ENCODE measurements around the gene NXT1.

The NXT1 gene

GRCh38 chr20:23361119-23361475 lies 10.5 kb downstream of the NXT1 start:
- no peak for DNase-seq (ENCODE audit: low read depth)

GRCh38 chr20:23361476-23362391 lies 11.1 kb downstream of the NXT1 start, which contains the start of gene GZF1:
Gene GZF1 (plus strand): TSS chr20:23362182. CDS start chr20:23364384, 2,202 bp downstream.
- peak; percentile 100 for DNase-seq (ENCODE audit: low read depth)

- DNase-seq (ENCODE audit: low read depth) = no peak
Measured at GRCh38 chr20:23362392-23363256, 12.0 kb downstream of the NXT1 start.

GRCh38 chr20:23363257-23363649 lies 12.7 kb downstream of the NXT1 start:
- DNase-seq (ENCODE audit: low read depth) = no peak

GRCh38 chr20:23365390-23366165 lies 15.0 kb downstream of the NXT1 start:
- DNase-seq (ENCODE audit: low read depth) = no peak

- no peak for DNase-seq (ENCODE audit: low read depth)
Measured at GRCh38 chr20:23366384-23366783, 15.8 kb downstream of the NXT1 start.

- no peak for DNase-seq (ENCODE audit: low read depth)
Measured at GRCh38 chr20:23367770-23368169, 17.2 kb downstream of the NXT1 start.

- DNase-seq (ENCODE audit: low read depth) = no peak
Measured at GRCh38 chr20:23368316-23369071, 17.9 kb downstream of the NXT1 start.

- DNase-seq (ENCODE audit: low read depth) = no peak
Measured at GRCh38 chr20:23369072-23369823, 18.7 kb downstream of the NXT1 start.

- DNase-seq (ENCODE audit: low read depth) = no peak
Measured at GRCh38 chr20:23370274-23370673, 19.7 kb downstream of the NXT1 start.

- DNase-seq (ENCODE audit: low read depth) = no peak
Measured at GRCh38 chr20:23370873-23371272, 20.3 kb downstream of the NXT1 start.

- DNase-seq (ENCODE audit: low read depth) = no peak
Measured at GRCh38 chr20:23371496-23371895, 20.9 kb downstream of the NXT1 start.

GRCh38 chr20:23374441-23374840 lies 23.9 kb downstream of the NXT1 start:
- no peak for DNase-seq (ENCODE audit: low read depth)

GRCh38 chr20:23375827-23376226 lies 25.2 kb downstream of the NXT1 start:
- DNase-seq (ENCODE audit: low read depth) = no peak

- no peak for DNase-seq (ENCODE audit: low read depth)
Measured at GRCh38 chr20:23379772-23380171, 29.2 kb downstream of the NXT1 start.

- no peak for DNase-seq (ENCODE audit: low read depth)
Measured at GRCh38 chr20:23381876-23382275, 31.3 kb downstream of the NXT1 start.

- DNase-seq (ENCODE audit: low read depth) = no peak
Measured at GRCh38 chr20:23386304-23387117, 35.9 kb downstream of the NXT1 start.

- no peak for DNase-seq (ENCODE audit: low read depth)
Measured at GRCh38 chr20:23387118-23387443, 36.5 kb downstream of the NXT1 start.

- no peak for DNase-seq (ENCODE audit: low read depth)
Measured at GRCh38 chr20:23390091-23390774, 39.6 kb downstream of the NXT1 start.

All from stimulated activated CD8-positive, alpha-beta memory T cell treated with anti-CD3 and anti-CD28 coated beads, Interleukin-15, amount 100 ng/mL, for 24 hours (primary cell).